GM13977 (cell line): Measurements from ENCODE around the gene CCDC198.

Source experiments
- DNase-seq: peaks from one replicate; pipeline ENCODE4 v3.0.0; 2012; ENCODE audit warnings: low spot score
- in situ Hi-C: fragments of 300-500 bp; cut with MboI; formaldehyde crosslinking; loops from one replicate; pipeline ENCODE4 v1.12.0; 2022; ENCODE audit warnings: low sequenced_read_pairs, low pct_unique_long_range_greater_than_20kb, mixed read lengths, inconsistent platforms; ENCODE audit not compliant: unreplicated experiment
- TF ChIP-seq, protein P1 (sequence below): IDR thresholded peaks from 2 replicates; pipeline ENCODE4 v1.5.1; 2012; ENCODE audit warnings: mild to moderate bottlenecking, control low read depth; ENCODE audit not compliant: insufficient read depth; ENCODE audit errors: extremely low read depth, missing control alignments

The CCDC198 gene

DNA sequence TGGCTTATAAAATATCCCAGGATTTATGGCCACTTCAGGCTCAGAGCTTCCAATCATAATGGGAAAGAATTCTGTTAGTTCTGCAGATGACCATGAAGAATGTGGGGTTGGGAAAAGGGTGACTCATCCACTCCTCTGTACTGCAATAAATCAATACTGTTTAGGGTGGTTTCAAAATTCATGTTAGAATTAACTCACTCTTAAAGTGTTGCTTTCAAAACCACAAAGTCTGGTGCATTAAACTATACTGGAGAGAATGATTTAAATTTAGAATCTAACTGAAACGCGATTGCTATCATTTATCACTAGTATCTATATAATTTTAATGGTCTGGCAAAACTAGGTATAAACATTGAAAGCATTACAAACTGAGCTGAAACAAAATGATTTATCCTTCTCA lies 798 bp downstream of the CCDC198 start:
- TF ChIP-seq, protein P1, sequence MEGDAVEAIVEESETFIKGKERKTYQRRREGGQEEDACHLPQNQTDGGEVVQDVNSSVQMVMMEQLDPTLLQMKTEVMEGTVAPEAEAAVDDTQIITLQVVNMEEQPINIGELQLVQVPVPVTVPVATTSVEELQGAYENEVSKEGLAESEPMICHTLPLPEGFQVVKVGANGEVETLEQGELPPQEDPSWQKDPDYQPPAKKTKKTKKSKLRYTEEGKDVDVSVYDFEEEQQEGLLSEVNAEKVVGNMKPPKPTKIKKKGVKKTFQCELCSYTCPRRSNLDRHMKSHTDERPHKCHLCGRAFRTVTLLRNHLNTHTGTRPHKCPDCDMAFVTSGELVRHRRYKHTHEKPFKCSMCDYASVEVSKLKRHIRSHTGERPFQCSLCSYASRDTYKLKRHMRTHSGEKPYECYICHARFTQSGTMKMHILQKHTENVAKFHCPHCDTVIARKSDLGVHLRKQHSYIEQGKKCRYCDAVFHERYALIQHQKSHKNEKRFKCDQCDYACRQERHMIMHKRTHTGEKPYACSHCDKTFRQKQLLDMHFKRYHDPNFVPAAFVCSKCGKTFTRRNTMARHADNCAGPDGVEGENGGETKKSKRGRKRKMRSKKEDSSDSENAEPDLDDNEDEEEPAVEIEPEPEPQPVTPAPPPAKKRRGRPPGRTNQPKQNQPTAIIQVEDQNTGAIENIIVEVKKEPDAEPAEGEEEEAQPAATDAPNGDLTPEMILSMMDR: no peak
- in situ Hi-C loops: no loop called here
- no peak for DNase-seq

DNA sequence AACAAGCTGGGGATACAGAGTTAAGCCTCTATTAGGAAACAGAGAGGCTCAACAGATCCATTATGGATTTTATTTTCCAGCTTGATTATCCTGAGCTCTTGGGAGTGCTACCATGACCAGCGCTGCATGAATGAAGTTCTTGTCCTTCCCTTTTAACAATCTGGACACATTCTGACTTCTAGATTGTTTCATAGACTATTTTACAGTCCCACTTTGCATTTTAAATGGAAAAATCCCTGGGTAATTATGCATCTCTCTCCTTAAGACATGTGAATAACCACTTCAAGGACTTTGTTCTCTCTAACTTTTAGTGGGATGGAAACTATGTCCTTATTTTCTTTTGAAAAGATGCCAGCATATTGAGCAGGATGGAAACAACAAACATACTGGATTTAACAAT lies 2.0 kb downstream of the CCDC198 start:
- no peak for DNase-seq
- in situ Hi-C loops: no loop called here
- TF ChIP-seq, protein P1: no peak

DNA sequence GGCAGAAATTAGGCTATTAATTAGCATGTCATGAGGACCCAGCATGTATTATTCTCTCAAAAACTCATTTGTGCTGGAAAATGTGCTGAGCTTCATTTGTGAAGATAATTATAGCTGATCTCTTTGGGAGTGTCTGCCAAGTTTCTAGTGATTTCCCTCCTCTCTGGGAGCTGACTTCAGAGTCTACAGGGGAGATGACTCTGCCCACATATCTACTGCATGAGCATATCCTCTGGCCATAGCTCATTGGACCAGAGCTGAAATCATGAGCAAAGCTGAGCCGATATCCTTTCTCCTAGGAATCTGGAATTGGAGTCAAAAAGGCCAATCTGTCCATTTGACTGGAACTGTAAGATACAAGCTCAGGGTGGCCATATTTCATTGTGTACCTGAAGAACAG lies 5.9 kb downstream of the CCDC198 start:
- in situ Hi-C loops: no loop called here
- TF ChIP-seq, protein P1: no peak
- no peak for DNase-seq

DNA sequence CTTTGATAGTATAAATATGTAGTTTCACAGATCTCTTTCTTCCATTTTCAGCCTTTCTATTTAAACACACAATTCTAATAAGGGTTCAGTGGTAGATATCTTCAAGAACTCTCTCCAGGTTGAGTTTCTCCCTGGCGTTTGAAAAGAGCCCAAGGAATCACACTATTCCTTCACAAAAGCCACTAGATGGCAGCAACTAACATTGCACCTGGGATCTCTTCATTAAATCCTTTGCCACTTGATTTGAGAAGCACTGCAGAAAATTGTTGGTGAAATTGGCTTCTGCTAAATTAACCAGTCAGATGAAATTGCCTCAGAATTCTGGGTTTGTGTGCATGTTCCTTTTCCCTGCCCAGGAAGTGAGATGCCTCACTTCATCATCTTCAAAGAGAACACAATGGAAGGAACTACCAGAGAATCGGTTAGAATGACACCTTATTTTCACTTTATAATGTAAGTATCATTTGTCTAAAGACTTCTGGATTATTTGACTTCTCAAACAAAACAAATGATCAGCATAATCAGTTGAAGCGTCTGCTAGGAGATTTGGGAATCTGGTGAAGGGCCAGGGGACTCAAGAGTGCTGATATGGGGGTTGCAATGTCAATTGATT lies 6.8 kb downstream of the CCDC198 start:
- DNase-seq: no peak
- in situ Hi-C loops: no loop called here
- TF ChIP-seq, protein P1: peak; percentile 63

DNA sequence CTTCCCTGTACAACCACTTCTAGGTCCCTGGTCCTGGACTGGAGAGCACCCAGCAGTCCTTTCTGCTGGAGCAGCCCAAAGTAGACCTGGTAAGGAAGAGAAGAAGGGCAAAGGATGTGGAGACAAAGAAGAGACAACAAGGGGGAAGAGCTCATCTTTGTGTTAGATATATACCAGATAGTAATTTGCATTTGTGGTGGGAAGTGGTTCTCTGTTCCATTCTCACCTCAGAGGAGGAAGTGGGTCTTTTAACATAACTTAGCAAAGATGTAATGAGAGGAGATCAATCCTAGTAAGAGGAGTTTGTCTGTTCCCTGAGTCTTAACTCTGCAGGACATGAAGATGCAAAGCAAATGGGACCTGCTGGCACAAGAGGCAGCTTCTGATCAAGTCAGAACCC lies 8.0 kb downstream of the CCDC198 start:
- no peak for DNase-seq
- TF ChIP-seq, protein P1: no peak
- in situ Hi-C loops: no loop called here

DNA sequence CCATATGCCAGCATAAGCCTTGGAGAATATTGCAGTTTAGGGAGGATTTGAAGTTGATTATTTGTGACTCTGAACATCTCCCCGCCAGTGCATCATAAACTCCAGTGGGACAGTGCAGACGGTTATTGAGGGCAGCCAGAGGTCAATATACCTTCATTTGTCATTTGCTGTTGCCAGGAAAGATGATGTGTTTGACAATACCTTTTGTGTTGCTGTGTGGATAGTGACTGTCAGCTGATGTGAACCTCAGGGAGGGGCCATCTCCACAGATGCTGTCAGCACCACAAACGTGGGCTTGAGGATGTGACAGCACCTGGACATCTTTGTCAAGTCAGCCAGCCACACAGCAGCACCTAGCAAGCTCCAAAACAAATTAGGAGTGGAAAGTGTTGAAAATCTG lies 11.5 kb downstream of the CCDC198 start:
- TF ChIP-seq, protein P1: no peak
- DNase-seq: no peak
- in situ Hi-C loops: no loop called here
